OCI-LY1 (cell line): Measurements from ENCODE around the gene DRC1.

Source experiments
- H2AFZ ChIP-seq: fragments of 200-600 bp; sonication (generic), shearing (Covaris generic); 2 replicates; pipeline ENCODE4 v1.6.0; 2014; ENCODE audit warnings: antibody characterized with exemption, mild to moderate bottlenecking, low read length
- H3F3A ChIP-seq: fragments of 200-600 bp; sonication (generic), shearing (Covaris generic); 2 replicates; pipeline ENCODE4 v1.6.0; 2014; ENCODE audit warnings: mild to moderate bottlenecking, antibody characterized with exemption, low read length, moderate library complexity; ENCODE audit not compliant: insufficient read depth
- H3K27ac ChIP-seq: fragments of 200-600 bp; sonication (generic); 2 replicates; pipeline ENCODE4 v1.5.1; 2014; ENCODE audit warnings: low read length, mixed run types, mild to moderate bottlenecking, low read depth; ENCODE audit not compliant: poor library complexity, severe bottlenecking
- H3K27me3 ChIP-seq: fragments of 200-600 bp; sonication (generic); 2 replicates; pipeline ENCODE4 v1.6.0; 2014; ENCODE audit warnings: antibody characterized with exemption, mild to moderate bottlenecking, low read length, moderate library complexity; ENCODE audit not compliant: insufficient read depth
- H3K36me3 ChIP-seq: fragments of 200-600 bp; sonication (generic); 2 replicates; pipeline ENCODE4 v1.6.1; 2014; ENCODE audit warnings: mild to moderate bottlenecking, antibody characterized with exemption, low read length, moderate library complexity, mixed read lengths; ENCODE audit not compliant: insufficient read depth
- H3K4me1 ChIP-seq: fragments of 200-600 bp; sonication (generic); 2 replicates; pipeline ENCODE4 v1.5.1; 2014; ENCODE audit warnings: mild to moderate bottlenecking, low read length, moderate library complexity; ENCODE audit not compliant: insufficient read depth, severe bottlenecking
- H3K4me2 ChIP-seq: fragments of 200-600 bp; sonication (generic), shearing (Covaris generic); 2 replicates; pipeline ENCODE4 v1.6.1; 2014; ENCODE audit warnings: low read length
- H3K4me3 ChIP-seq: fragments of 200-600 bp; sonication (generic); 2 replicates; pipeline ENCODE4 v1.5.1; 2014; ENCODE audit warnings: low read length, low read depth, mild to moderate bottlenecking, mixed read lengths; ENCODE audit not compliant: poor library complexity, severe bottlenecking
- H3K79me2 ChIP-seq: fragments of 200-600 bp; shearing (Covaris generic); 2 replicates; pipeline ENCODE4 v1.6.1; 2016; ENCODE audit warnings: mixed run types, low read length, mixed read lengths; ENCODE audit not compliant: insufficient read depth
- H3K9ac ChIP-seq: fragments of 200-600 bp; sonication (generic), shearing (Covaris generic); 2 replicates; pipeline ENCODE4 v1.6.1; 2014; ENCODE audit warnings: mild to moderate bottlenecking, low read length, mixed read lengths
- H3K9me2 ChIP-seq: fragments of 200-600 bp; sonication (generic), shearing (Covaris generic); 2 replicates; pipeline ENCODE4 v1.6.1; 2014; ENCODE audit warnings: low read depth, mild to moderate bottlenecking, low read length, mixed read lengths
- H3K9me3 ChIP-seq: fragments of 200-600 bp; shearing (Covaris generic); 2 replicates; pipeline ENCODE4 v1.6.1; 2014; ENCODE audit warnings: low read length, mixed read lengths
- H4K20me1 ChIP-seq: fragments of 200-600 bp; sonication (generic), shearing (Covaris generic); 2 replicates; pipeline ENCODE4 v1.6.0; 2016; ENCODE audit warnings: mild to moderate bottlenecking, low read length; ENCODE audit not compliant: insufficient read depth
- EZH2 ChIP-seq: fragments of 200-600 bp; sonication (generic), shearing (Covaris generic); IDR thresholded peaks from 2 replicates; pipeline ENCODE4 v1.8.0; 2017; ENCODE audit warnings: borderline replicate concordance, mixed run types, mild to moderate bottlenecking, antibody characterized with exemption, low read length, moderate library complexity, mixed read lengths
- TF ChIP-seq, protein P1 (sequence below): fragments of 200-600 bp; sonication (generic), shearing (Covaris generic); IDR thresholded peaks from 2 replicates; pipeline ENCODE4 v1.5.1; 2017; ENCODE audit warnings: mild to moderate bottlenecking, antibody characterized with exemption, low read length, moderate library complexity, mixed read lengths

DRC1 gene

DNA sequence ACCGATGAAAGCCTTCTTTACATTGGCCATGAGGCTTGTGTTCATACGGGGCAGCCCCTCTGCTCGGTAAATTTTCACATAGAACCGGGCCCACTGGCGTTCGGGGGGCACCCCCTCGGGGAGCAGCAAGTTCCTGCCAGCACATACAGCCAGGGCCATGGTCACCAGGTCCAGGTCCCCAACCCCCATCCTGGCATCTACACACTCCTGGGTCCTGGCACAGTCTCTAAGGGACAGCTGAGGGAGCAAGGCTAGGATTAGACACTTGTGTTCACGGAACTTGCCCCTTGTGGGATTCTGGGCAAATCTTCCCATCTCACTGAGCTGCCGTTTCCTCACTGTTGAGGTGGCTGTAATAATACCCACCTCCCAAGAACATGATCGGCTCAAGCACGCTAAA is 81.8 kb downstream of the DRC1 start:
- H2AFZ ChIP-seq = no peak overlapping the region
- H3K4me3 ChIP-seq = no peak overlapping the region
- H3K27ac ChIP-seq = no peak overlapping the region
- H3K9ac ChIP-seq = no peak overlapping the region
- H3K4me2 ChIP-seq = no peak overlapping the region
- no peaks in the 10 kb centered on the region for H3K9me2 ChIP-seq
- no peaks in the 10 kb centered on the region for H3K36me3 ChIP-seq
- no peaks in the 10 kb centered on the region for H4K20me1 ChIP-seq
- no peaks in the 10 kb centered on the region for H3K9me3 ChIP-seq
- H3K27me3 ChIP-seq = no peaks in the 10 kb centered on the region
- no peak for TF ChIP-seq EZH2
- TF ChIP-seq, protein P1, sequence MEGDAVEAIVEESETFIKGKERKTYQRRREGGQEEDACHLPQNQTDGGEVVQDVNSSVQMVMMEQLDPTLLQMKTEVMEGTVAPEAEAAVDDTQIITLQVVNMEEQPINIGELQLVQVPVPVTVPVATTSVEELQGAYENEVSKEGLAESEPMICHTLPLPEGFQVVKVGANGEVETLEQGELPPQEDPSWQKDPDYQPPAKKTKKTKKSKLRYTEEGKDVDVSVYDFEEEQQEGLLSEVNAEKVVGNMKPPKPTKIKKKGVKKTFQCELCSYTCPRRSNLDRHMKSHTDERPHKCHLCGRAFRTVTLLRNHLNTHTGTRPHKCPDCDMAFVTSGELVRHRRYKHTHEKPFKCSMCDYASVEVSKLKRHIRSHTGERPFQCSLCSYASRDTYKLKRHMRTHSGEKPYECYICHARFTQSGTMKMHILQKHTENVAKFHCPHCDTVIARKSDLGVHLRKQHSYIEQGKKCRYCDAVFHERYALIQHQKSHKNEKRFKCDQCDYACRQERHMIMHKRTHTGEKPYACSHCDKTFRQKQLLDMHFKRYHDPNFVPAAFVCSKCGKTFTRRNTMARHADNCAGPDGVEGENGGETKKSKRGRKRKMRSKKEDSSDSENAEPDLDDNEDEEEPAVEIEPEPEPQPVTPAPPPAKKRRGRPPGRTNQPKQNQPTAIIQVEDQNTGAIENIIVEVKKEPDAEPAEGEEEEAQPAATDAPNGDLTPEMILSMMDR = no peak
- H3K79me2 ChIP-seq = no peaks in the 10 kb centered on the region
- no peaks in the 10 kb centered on the region for H3K4me1 ChIP-seq
- H3F3A ChIP-seq = no peaks in the 10 kb centered on the region

DNA sequence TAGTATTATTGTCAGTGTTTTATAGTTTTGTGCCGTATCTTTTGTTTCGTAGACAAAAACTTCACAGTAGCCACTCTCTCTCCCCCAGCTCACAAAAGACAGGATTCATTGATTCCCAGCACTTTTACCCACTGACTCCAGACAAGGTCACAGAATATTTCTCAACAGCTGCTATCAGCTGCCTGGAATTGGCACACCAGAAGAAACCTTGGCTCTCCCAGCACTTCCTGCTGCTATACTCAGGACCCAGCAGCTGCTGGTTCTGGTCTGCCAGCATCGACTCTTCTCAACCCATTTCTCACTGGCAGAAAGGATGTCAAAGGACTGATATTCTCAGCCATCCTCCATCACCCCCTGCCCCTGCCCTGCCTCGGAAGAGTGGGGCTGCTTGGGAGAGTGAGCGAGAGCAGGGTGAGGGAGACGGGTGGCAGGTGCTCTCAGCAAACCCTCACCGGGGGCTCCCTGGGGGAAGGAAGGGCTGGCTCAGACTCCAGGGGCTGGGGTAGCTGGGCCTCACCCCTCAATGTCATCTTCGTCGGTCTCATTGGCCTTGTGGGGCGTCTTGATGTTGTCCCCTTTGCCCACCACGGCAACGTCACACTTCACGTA is 82.3 kb downstream of the DRC1 start:
- Histone ChIP-seq H3K4me1 (no peaks in the 10 kb centered on the region), H2AFZ (no peak overlapping the region), H3K79me2 (no peaks in the 10 kb centered on the region), H3K9me2 (no peaks in the 10 kb centered on the region), H4K20me1 (no peaks in the 10 kb centered on the region), H3K27me3 (no peaks in the 10 kb centered on the region), H3K27ac (no peak overlapping the region), H3K4me3 (no peak overlapping the region), H3K9me3 (no peaks in the 10 kb centered on the region), H3K36me3 (no peaks in the 10 kb centered on the region), H3F3A (no peaks in the 10 kb centered on the region), H3K9ac (no peak overlapping the region), H3K4me2 (no peak overlapping the region)
- TF ChIP-seq, protein P1 = no peak
- no peak for TF ChIP-seq EZH2

DNA sequence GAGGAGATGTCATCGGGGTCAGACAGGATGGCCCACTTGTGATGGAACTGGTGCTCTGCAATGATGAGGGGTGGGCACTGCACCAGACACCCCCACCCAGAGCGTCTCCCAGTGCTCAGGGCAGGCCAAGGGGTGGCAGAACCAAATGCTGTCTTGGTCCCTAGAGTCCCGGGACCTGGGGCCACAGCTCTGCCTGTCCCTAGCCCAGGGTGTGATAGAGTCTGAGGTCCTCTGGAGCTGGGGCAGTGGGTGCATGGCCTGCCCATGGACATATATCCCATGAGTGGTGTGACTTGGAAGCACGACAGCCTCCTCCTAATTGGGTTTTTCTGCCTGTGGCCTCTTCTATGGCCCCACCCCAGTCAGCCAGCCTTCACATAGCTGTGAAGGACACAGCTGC is 82.9 kb downstream of the DRC1 start:
- Histone ChIP-seq H3K27ac (no peak overlapping the region), H3K9ac (no peak overlapping the region), H4K20me1 (no peaks in the 10 kb centered on the region), H3K4me1 (no peaks in the 10 kb centered on the region), H3K79me2 (no peaks in the 10 kb centered on the region), H3K9me3 (no peaks in the 10 kb centered on the region), H3K4me3 (no peak overlapping the region), H3K27me3 (no peaks in the 10 kb centered on the region), H3F3A (no peaks in the 10 kb centered on the region), H3K4me2 (no peak overlapping the region), H2AFZ (no peak overlapping the region), H3K9me2 (no peaks in the 10 kb centered on the region), H3K36me3 (no peaks in the 10 kb centered on the region)
- TF ChIP-seq, protein P1 = no peak
- no peak for TF ChIP-seq EZH2
